GM20000 (cell line): ENCODE data around the gene GAL3ST1.
"Not testable (repeated sequence)": the region's sequence is repeated elsewhere in the genome, so short reads cannot be mapped to it uniquely, and the experiment has no call there.

Experiments used
- DNase-seq: peaks from one replicate; pipeline ENCODE4 v3.0.0; 2012; ENCODE audit warnings: low spot score
- CTCF ChIP-seq: IDR thresholded peaks from 2 replicates; pipeline ENCODE4 v1.5.1; 2012; ENCODE audit warnings: mild to moderate bottlenecking, control low read depth; ENCODE audit errors: extremely low read depth, missing control alignments

GAL3ST1 gene

GRCh38 chr22:30569674-30570202 is 4.7 kb downstream of the GAL3ST1 start:
- TF ChIP-seq CTCF, result no peak
- DNase-seq, result no peak

GRCh38 chr22:30568137-30568805 is 6.2 kb downstream of the GAL3ST1 start:
- DNase-seq, result no peak
- no peak for TF ChIP-seq CTCF

- not testable (repeated sequence) for DNase-seq
These were observed 7.2 kb downstream of the GAL3ST1 start for GRCh38 chr22:30567277-30567676.

GRCh38 chr22:30566125-30566524 is 8.3 kb downstream of the GAL3ST1 start:
- no peak for DNase-seq
- TF ChIP-seq CTCF, result no peak

- no peak for TF ChIP-seq CTCF
- DNase-seq, result no peak
These were observed 9.1 kb downstream of the GAL3ST1 start for GRCh38 chr22:30565341-30565740.

- TF ChIP-seq CTCF, result no peak
- no peak for DNase-seq
These were observed 9.7 kb downstream of the GAL3ST1 start for GRCh38 chr22:30564761-30565119.

GRCh38 chr22:30564045-30564760 is 10.3 kb downstream of the GAL3ST1 start:
- no peak for TF ChIP-seq CTCF
- no peak for DNase-seq

GRCh38 chr22:30562366-30562765 is 12.1 kb downstream of the GAL3ST1 start:
- no peak for TF ChIP-seq CTCF
- DNase-seq, result no peak
